Measurements from ENCODE around the gene PCNX2.

The PCNX2 gene

GRCh38 chr1:232983817-232984567 is 311.5 kb downstream of the PCNX2 start:
- DNase-seq (ENCODE audit: low spot score): no peak

GRCh38 chr1:232983375-232983774 is 312.1 kb downstream of the PCNX2 start:
- DNase-seq (ENCODE audit: low spot score): no peak

- no peak for DNase-seq (ENCODE audit: low spot score)
These were observed 313.1 kb downstream of the PCNX2 start for GRCh38 chr1:232982238-232982944.

- peak; percentile 59 for DNase-seq (ENCODE audit: low spot score)
These were observed 314.5 kb downstream of the PCNX2 start for GRCh38 chr1:232980986-232981560.

- DNase-seq (ENCODE audit: low spot score): peak; percentile 65
These were observed 315.1 kb downstream of the PCNX2 start for GRCh38 chr1:232980355-232980978.

GRCh38 chr1:232979558-232979957 is 316.0 kb downstream of the PCNX2 start:
- DNase-seq (ENCODE audit: low spot score): no peak

GRCh38 chr1:232978815-232979214 is 316.7 kb downstream of the PCNX2 start:
- no peak for DNase-seq (ENCODE audit: low spot score)

- DNase-seq (ENCODE audit: low spot score): no peak
These were observed 317.4 kb downstream of the PCNX2 start for GRCh38 chr1:232978091-232978634.

GRCh38 chr1:232974971-232975370 is 320.6 kb downstream of the PCNX2 start:
- no peak for DNase-seq (ENCODE audit: low spot score)

GRCh38 chr1:232973652-232974611 is 321.6 kb downstream of the PCNX2 start:
- DNase-seq (ENCODE audit: low spot score): no peak

- no peak for DNase-seq (ENCODE audit: low spot score)
These were observed 325.0 kb downstream of the PCNX2 start for GRCh38 chr1:232970508-232970907.

GRCh38 chr1:232969799-232970198 is 325.7 kb downstream of the PCNX2 start:
- DNase-seq (ENCODE audit: low spot score): no peak

GRCh38 chr1:232968965-232969364 is 326.6 kb downstream of the PCNX2 start:
- DNase-seq (ENCODE audit: low spot score): no peak

- DNase-seq (ENCODE audit: low spot score): no peak
These were observed 327.1 kb downstream of the PCNX2 start for GRCh38 chr1:232968391-232968790.

- DNase-seq (ENCODE audit: low spot score): no peak
These were observed 328.9 kb downstream of the PCNX2 start for GRCh38 chr1:232966663-232967062.

- DNase-seq (ENCODE audit: low spot score): no peak
These were observed 329.7 kb downstream of the PCNX2 start for GRCh38 chr1:232965912-232966217.

GRCh38 chr1:232965124-232965911 is 330.2 kb downstream of the PCNX2 start:
- no peak for DNase-seq (ENCODE audit: low spot score)

GRCh38 chr1:232964601-232965000 is 330.9 kb downstream of the PCNX2 start:
- DNase-seq (ENCODE audit: low spot score): no peak

GRCh38 chr1:232962761-232963745 is 332.5 kb downstream of the PCNX2 start:
- no peak for DNase-seq (ENCODE audit: low spot score)

Data from putamen (tissue), 1 donor.